Endothelial cell (in vitro differentiated cells): ENCODE measurements around the gene CGNL1. TPM values are rescaled to one million over a fixed set of nuclear protein-coding genes. Genes with fewer than 3 reads are reported as not detected.

Source experiments
- DNase-seq: peaks from one replicate; pipeline ENCODE4 v3.0.0; 2021; ENCODE audit warnings: low spot score
- H3K27ac Mint-ChIP-seq: one replicate; pipeline ENCODE4 v1.8.0; 2021; ENCODE audit warnings: mixed read lengths, inconsistent platforms; ENCODE audit not compliant: unreplicated experiment
- H3K27me3 Mint-ChIP-seq: one replicate; pipeline ENCODE4 v1.8.0; 2021; ENCODE audit warnings: mild to moderate bottlenecking, moderate library complexity, mixed read lengths, inconsistent platforms; ENCODE audit not compliant: unreplicated experiment
- H3K36me3 Mint-ChIP-seq: one replicate; pipeline ENCODE4 v1.8.0; 2021; ENCODE audit warnings: mild to moderate bottlenecking, low read depth, mixed read lengths, inconsistent platforms; ENCODE audit not compliant: unreplicated experiment
- H3K4me1 Mint-ChIP-seq: one replicate; pipeline ENCODE4 v1.8.0; 2021; ENCODE audit warnings: mild to moderate bottlenecking, mixed read lengths, inconsistent platforms; ENCODE audit not compliant: unreplicated experiment
- H3K4me3 Mint-ChIP-seq: one replicate; pipeline ENCODE4 v1.8.0; 2021; ENCODE audit warnings: mild to moderate bottlenecking, mixed read lengths, inconsistent platforms; ENCODE audit not compliant: unreplicated experiment
- H3K9me3 Mint-ChIP-seq: one replicate; pipeline ENCODE4 v1.8.0; 2021; ENCODE audit warnings: mixed read lengths, inconsistent platforms; ENCODE audit not compliant: unreplicated experiment
- total RNA-seq: library from RNA; stranded (reverse); fragmentation: NEBNext Ultra II Directional; extraction: Animal tissue kit (Norgen Biotek cat#: 25700); gene quantifications from one replicate; pipeline ENCODE4 v1.2.1, GENCODE V29; 2021; ENCODE audit not compliant: unreplicated experiment
- TF ChIP-seq, protein P1 (sequence below): fragments of 200-600 bp; sonication (generic); IDR thresholded peaks from one replicate; pipeline ENCODE4 v1.5.0; 2021; ENCODE audit warnings: antibody characterized with exemption; ENCODE audit not compliant: unreplicated experiment

The CGNL1 gene
- total RNA-seq, 1 donor from 2014 or later, result 238 TPM

DNA sequence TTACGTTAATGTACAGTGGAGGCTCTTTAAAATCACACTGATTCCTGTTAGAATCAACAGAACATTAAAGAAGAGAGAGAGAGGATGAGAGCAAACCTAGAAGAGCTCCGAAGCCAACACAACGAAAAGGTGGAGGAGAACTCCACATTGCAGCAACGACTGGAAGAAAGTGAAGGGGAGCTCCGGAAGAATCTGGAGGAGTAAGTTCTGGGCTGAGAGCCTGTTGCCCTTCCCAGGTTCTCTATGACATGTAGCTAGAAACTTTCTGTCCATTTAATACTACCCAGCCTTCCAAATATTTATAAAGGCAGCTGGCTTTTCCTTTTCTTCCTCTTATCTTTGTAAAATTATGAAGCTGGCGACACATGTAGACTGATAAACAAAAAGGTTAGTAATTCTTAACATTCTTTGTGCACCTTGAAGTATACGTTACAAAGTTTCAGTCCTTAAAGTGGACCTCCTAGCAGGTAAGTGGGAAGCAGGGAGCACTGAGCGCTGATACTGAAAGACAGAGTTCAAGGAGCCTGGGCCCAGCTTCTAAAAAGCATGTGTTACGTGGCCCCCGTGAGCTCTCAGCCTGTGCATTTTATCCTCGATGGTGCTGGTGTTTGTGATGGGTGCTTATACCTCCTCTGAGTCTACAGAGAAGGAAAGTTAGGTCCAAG lies 75.9 kb downstream of the CGNL1 start:
- no peak overlapping the region for H3K27ac Mint-ChIP-seq
- H3K36me3 Mint-ChIP-seq, result peaks cover 52% of the 10 kb centered on the region

DNA sequence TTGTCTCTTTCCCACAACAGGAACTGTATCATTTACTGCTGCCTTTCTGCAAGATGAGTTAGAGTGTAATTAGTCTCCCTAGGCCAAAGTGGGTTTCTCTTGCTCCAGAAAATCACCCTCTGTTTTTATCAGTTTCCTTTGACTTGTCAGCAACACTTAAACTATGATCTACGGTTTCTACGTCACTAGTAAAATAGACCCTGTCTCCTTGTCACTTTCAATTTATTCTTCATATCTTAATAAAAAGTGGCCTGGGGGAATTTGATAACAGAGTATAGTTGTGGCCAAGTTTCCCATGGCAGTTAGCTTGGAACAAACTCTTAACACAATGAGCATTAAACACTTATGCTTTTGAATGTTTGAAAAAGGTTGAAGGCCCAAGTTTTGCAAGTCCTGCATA lies 79.6 kb downstream of the CGNL1 start:
- TF ChIP-seq, protein P1, sequence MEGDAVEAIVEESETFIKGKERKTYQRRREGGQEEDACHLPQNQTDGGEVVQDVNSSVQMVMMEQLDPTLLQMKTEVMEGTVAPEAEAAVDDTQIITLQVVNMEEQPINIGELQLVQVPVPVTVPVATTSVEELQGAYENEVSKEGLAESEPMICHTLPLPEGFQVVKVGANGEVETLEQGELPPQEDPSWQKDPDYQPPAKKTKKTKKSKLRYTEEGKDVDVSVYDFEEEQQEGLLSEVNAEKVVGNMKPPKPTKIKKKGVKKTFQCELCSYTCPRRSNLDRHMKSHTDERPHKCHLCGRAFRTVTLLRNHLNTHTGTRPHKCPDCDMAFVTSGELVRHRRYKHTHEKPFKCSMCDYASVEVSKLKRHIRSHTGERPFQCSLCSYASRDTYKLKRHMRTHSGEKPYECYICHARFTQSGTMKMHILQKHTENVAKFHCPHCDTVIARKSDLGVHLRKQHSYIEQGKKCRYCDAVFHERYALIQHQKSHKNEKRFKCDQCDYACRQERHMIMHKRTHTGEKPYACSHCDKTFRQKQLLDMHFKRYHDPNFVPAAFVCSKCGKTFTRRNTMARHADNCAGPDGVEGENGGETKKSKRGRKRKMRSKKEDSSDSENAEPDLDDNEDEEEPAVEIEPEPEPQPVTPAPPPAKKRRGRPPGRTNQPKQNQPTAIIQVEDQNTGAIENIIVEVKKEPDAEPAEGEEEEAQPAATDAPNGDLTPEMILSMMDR, result no peak
- DNase-seq, result no peak
- Mint-ChIP-seq H3K27me3 (peaks cover 2% of the 10 kb centered on the region), H3K36me3 (peaks cover 36% of the 10 kb centered on the region), H3K4me3 (no peak overlapping the region), H3K9me3 (no peaks in the 10 kb centered on the region), H3K27ac (no peak overlapping the region), H3K4me1 (peaks cover 11% of the 10 kb centered on the region)

More for the DNA sequence above, 75.9 kb downstream of the CGNL1 start:
- Mint-ChIP-seq H3K27me3 (peaks cover 2% of the 10 kb centered on the region), H3K4me3 (peak overlapping the region; percentile 10), H3K9me3 (no peaks in the 10 kb centered on the region), H3K4me1 (peaks cover 18% of the 10 kb centered on the region)
- DNase-seq, result no peak
- TF ChIP-seq, protein P1, result no peak

DNA sequence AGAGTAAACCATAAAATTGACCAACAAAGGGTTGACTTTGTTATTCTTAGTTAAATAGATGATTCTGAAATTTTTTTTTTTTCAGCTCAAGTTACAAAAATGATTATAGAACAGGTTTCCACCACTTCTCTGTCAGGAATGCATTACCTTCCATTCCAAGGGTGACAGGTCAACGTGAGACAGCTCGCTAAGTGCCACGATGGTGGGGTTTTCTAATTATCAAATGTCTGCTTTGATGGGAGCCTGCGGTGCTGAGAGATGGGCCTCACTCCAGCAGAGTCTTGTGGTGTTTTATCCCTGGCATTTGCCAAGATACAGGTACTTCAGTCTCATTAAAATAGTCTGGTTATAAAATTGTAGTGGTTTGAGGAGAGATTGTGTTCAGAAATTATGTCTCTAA lies 80.3 kb downstream of the CGNL1 start:
- H3K27ac Mint-ChIP-seq, result no peak overlapping the region
- H3K4me1 Mint-ChIP-seq, result peaks cover 11% of the 10 kb centered on the region
- peak overlapping the region; percentile 33 for H3K4me3 Mint-ChIP-seq
- H3K27me3 Mint-ChIP-seq, result peaks cover 2% of the 10 kb centered on the region
- H3K36me3 Mint-ChIP-seq, result peaks cover 36% of the 10 kb centered on the region
- TF ChIP-seq, protein P1, result no peak
- H3K9me3 Mint-ChIP-seq, result no peaks in the 10 kb centered on the region
- no peak for DNase-seq

DNA sequence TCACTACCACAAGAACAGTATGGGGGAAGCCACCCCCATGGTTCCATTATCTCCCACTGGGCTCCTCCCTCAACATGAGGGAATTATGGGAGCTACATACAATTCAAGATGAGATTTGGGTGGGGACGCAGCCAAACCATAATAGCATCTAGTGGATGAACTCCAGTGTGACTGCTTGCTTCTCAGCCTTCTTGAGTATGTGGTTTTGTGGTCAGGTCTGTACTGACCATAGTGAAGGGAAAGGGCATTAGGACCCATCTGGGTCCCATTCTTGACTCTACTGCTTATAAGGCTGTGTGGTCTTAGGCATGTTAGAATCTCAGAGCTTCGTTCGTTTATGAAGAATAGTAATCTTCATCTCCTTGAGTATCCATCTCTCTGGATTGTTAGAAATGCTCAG lies 81.4 kb downstream of the CGNL1 start:
- H3K27ac Mint-ChIP-seq, result peak overlapping the region; percentile 32
- H3K4me3 Mint-ChIP-seq, result no peak overlapping the region
- TF ChIP-seq, protein P1, result no peak
- H3K27me3 Mint-ChIP-seq, result peaks cover 2% of the 10 kb centered on the region
- H3K36me3 Mint-ChIP-seq, result peaks cover 26% of the 10 kb centered on the region
- H3K4me1 Mint-ChIP-seq, result peaks cover 11% of the 10 kb centered on the region
- no peaks in the 10 kb centered on the region for H3K9me3 Mint-ChIP-seq
- no peak for DNase-seq

DNA sequence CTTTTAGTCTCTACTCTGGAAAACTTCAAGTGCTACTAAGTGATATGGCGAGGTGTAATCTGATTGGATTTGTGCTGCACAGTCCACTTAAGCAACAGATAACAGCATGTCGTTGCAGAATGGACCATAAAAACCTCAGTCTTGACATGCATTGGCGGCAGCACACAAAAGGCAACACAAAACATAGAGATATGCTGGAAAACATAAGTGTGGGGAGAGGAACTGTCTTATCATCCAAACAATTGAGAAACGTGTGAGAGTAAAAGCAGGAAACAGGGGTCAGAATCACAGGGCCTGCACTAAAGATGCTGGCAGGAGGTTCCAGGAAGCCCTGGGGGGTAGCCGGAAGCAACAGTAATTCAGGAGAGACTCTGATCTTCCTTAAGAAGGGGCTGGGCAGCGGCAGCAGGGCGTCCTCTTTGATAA lies 82.1 kb downstream of the CGNL1 start:
- TF ChIP-seq, protein P1, result no peak
- no peak overlapping the region for H3K4me3 Mint-ChIP-seq
- no peaks in the 10 kb centered on the region for H3K9me3 Mint-ChIP-seq
- no peak overlapping the region for H3K27ac Mint-ChIP-seq
- H3K36me3 Mint-ChIP-seq, result peaks cover 25% of the 10 kb centered on the region
- H3K4me1 Mint-ChIP-seq, result peaks cover 17% of the 10 kb centered on the region
- DNase-seq, result peak; percentile 19
- peaks cover 2% of the 10 kb centered on the region for H3K27me3 Mint-ChIP-seq
